ENCODE data around the gene CDK19. TPM values are rescaled to one million over a fixed set of nuclear protein-coding genes. Genes with fewer than 3 reads are reported as not detected.
"Not testable (repeated sequence)": the region's sequence is repeated elsewhere in the genome, so short reads cannot be mapped to it uniquely, and the experiment has no call there.

Gene CDK19
- total and polyA plus RNA-seq, 4 experiments from 2014 or later: 1.0 to 24.3 (median 13.2) TPM

GRCh38 chr6:110853754-110854477 is 38.6 kb upstream of the CDK19 start:
- no peaks in the 10 kb centered on the region for H3K9me3 ChIP-seq (ENCODE audit: control insufficient read depth in 1 of 2, low read length in 2 of 2)
- CTCF ChIA-PET (ENCODE audit: partially characterized antibody): no interaction called here
- H3K4me1 ChIP-seq (ENCODE audit: insufficient read depth, low read length): no peaks in the 10 kb centered on the region
- H3K4me3 ChIP-seq (ENCODE audit: low read length in 2 of 2): no peak overlapping the region
- no peaks in the 10 kb centered on the region for H3K27me3 ChIP-seq (ENCODE audit: insufficient read depth, low read length)
- Mint-ChIP-seq H3K27me3 (peaks cover 0 to 2% of the 10 kb centered on the region in 2 donors), H3K4me3 (no peak overlapping the region), H3K36me3 (peaks cover 0 to 1% of the 10 kb centered on the region in 2 donors), H3K27ac (no peak overlapping the region), H3K9me3 (no peaks in the 10 kb centered on the region), H3K4me1 (no peaks in the 10 kb centered on the region)
- POLR2A ChIA-PET (ENCODE audit: partially characterized antibody): no interaction called here
- H3K27ac ChIP-seq (ENCODE audit: low read depth, low read length): no peak overlapping the region
- H3K36me3 ChIP-seq (ENCODE audit: insufficient read depth, low read length): no peaks in the 10 kb centered on the region
- no peak for DNase-seq
- intact Hi-C loops (cut with micrococcal nuclease): no loop called here

- Histone ChIP-seq H3K27ac (ENCODE audit: low read depth, low read length) (no peak overlapping the region), H3K9me3 (ENCODE audit: control insufficient read depth in 1 of 2, low read length in 2 of 2) (no peaks in the 10 kb centered on the region), H3K27me3 (ENCODE audit: insufficient read depth, low read length) (no peaks in the 10 kb centered on the region), H3K4me1 (ENCODE audit: insufficient read depth, low read length) (no peaks in the 10 kb centered on the region), H3K36me3 (ENCODE audit: insufficient read depth, low read length) (no peaks in the 10 kb centered on the region), H3K4me3 (ENCODE audit: low read length in 2 of 2) (no peak overlapping the region)
- Mint-ChIP-seq H3K9me3 (no peaks in the 10 kb centered on the region), H3K27ac (no peak overlapping the region), H3K4me1 (no peaks in the 10 kb centered on the region), H3K36me3 (no peaks in the 10 kb centered on the region), H3K27me3 (peaks cover 0 to 2% of the 10 kb centered on the region in 2 donors), H3K4me3 (no peak overlapping the region)
- CTCF ChIA-PET (ENCODE audit: partially characterized antibody): no interaction called here
- DNase-seq: no peak
- POLR2A ChIA-PET (ENCODE audit: partially characterized antibody): interaction anchor here (1.3 kb wide), 1 partner anchor 22 kb away, joined by 3 read pairs; the partner anchor contains the start of gene AMD1
- intact Hi-C loops (cut with micrococcal nuclease): no loop called here
Measured at GRCh38 chr6:110852773-110853172, 37.5 kb upstream of the CDK19 start.

- Mint-ChIP-seq H3K4me1 (no peaks in the 10 kb centered on the region), H3K27ac (no peak overlapping the region), H3K9me3 (no peaks in the 10 kb centered on the region), H3K27me3 (peaks cover 0 to 2% of the 10 kb centered on the region in 2 donors), H3K4me3 (no peak overlapping the region), H3K36me3 (peaks cover 0 to under 1% of the 10 kb centered on the region in 2 donors)
- no peaks in the 10 kb centered on the region for H3K27me3 ChIP-seq (ENCODE audit: insufficient read depth, low read length)
- intact Hi-C loops (cut with micrococcal nuclease): no loop called here
- CTCF ChIA-PET (ENCODE audit: partially characterized antibody): no interaction called here
- POLR2A ChIA-PET (ENCODE audit: partially characterized antibody): no interaction called here
- no peak overlapping the region for H3K27ac ChIP-seq (ENCODE audit: low read depth, low read length)
- no peak for DNase-seq
- H3K4me3 ChIP-seq (ENCODE audit: low read length in 2 of 2): no peak overlapping the region
- H3K4me1 ChIP-seq (ENCODE audit: insufficient read depth, low read length): no peaks in the 10 kb centered on the region
- H3K9me3 ChIP-seq (ENCODE audit: control insufficient read depth in 1 of 2, low read length in 2 of 2): no peaks in the 10 kb centered on the region
- H3K36me3 ChIP-seq (ENCODE audit: insufficient read depth, low read length): no peaks in the 10 kb centered on the region
Measured at GRCh38 chr6:110849781-110850180, 34.5 kb upstream of the CDK19 start.

GRCh38 chr6:110841266-110841665 is 26.0 kb upstream of the CDK19 start:
- Mint-ChIP-seq H3K9me3 (no peaks in the 10 kb centered on the region), H3K4me1 (no peaks in the 10 kb centered on the region), H3K27ac (peak overlapping the region in 1 of 7 donors; percentile 48), H3K4me3 (no peak overlapping the region), H3K36me3 (peaks cover 0 to 3% of the 10 kb centered on the region in 2 donors), H3K27me3 (no peaks in the 10 kb centered on the region)
- no peak for DNase-seq
- ChIA-PET CTCF (ENCODE audit: partially characterized antibody) (no interaction called here), POLR2A (ENCODE audit: partially characterized antibody) (no interaction called here)
- Histone ChIP-seq H3K36me3 (ENCODE audit: insufficient read depth, low read length) (no peaks in the 10 kb centered on the region), H3K4me3 (ENCODE audit: low read length in 2 of 2) (no peak overlapping the region), H3K27me3 (ENCODE audit: insufficient read depth, low read length) (no peaks in the 10 kb centered on the region), H3K27ac (ENCODE audit: low read depth, low read length) (no peak overlapping the region), H3K4me1 (ENCODE audit: insufficient read depth, low read length) (no peaks in the 10 kb centered on the region), H3K9me3 (ENCODE audit: control insufficient read depth in 1 of 2, low read length in 2 of 2) (no peaks in the 10 kb centered on the region)
- intact Hi-C loops (cut with micrococcal nuclease): no loop called here

- H3K9me3 ChIP-seq (ENCODE audit: control insufficient read depth in 1 of 2, low read length in 2 of 2); intact Hi-C loops (cut with micrococcal nuclease); H3K27ac Mint-ChIP-seq; H3K36me3 ChIP-seq (ENCODE audit: insufficient read depth, low read length); H3K27ac ChIP-seq (ENCODE audit: low read depth, low read length); H3K27me3 ChIP-seq (ENCODE audit: insufficient read depth, low read length); CTCF ChIA-PET (ENCODE audit: partially characterized antibody); H3K27me3 Mint-ChIP-seq; POLR2A ChIA-PET (ENCODE audit: partially characterized antibody); H3K4me3 ChIP-seq (ENCODE audit: low read length in 2 of 2); H3K9me3 Mint-ChIP-seq; H3K4me1 Mint-ChIP-seq; DNase-seq; H3K4me1 ChIP-seq (ENCODE audit: insufficient read depth, low read length); H3K4me3 Mint-ChIP-seq; H3K36me3 Mint-ChIP-seq: not testable (repeated sequence)
Measured at GRCh38 chr6:110835751-110836150, 20.5 kb upstream of the CDK19 start.

- no peaks in the 10 kb centered on the region for H3K36me3 Mint-ChIP-seq
Measured at GRCh38 chr6:110833831-110834230, 18.6 kb upstream of the CDK19 start.

GRCh38 chr6:110831405-110831804 is 16.1 kb upstream of the CDK19 start:
- H3K4me3 ChIP-seq (ENCODE audit: low read length in 2 of 2): no peak overlapping the region
- H3K27me3 Mint-ChIP-seq: no peaks in the 10 kb centered on the region
- H3K36me3 ChIP-seq (ENCODE audit: insufficient read depth, low read length): no peaks in the 10 kb centered on the region
- H3K4me1 ChIP-seq (ENCODE audit: insufficient read depth, low read length): no peaks in the 10 kb centered on the region
- intact Hi-C loops (cut with micrococcal nuclease): no loop called here
- no peak overlapping the region for H3K27ac Mint-ChIP-seq
- POLR2A ChIA-PET (ENCODE audit: partially characterized antibody): no interaction called here
- H3K27me3 ChIP-seq (ENCODE audit: insufficient read depth, low read length): no peaks in the 10 kb centered on the region
- H3K4me1 Mint-ChIP-seq: no peaks in the 10 kb centered on the region
- no peak overlapping the region for H3K27ac ChIP-seq (ENCODE audit: low read depth, low read length)
- no peak for DNase-seq
- H3K36me3 Mint-ChIP-seq: no peaks in the 10 kb centered on the region
- H3K4me3 Mint-ChIP-seq: no peak overlapping the region
- no peaks in the 10 kb centered on the region for H3K9me3 Mint-ChIP-seq
- no peaks in the 10 kb centered on the region for H3K9me3 ChIP-seq (ENCODE audit: control insufficient read depth in 1 of 2, low read length in 2 of 2)
- CTCF ChIA-PET (ENCODE audit: partially characterized antibody): no interaction called here

More at GRCh38 chr6:110833831-110834230, 18.6 kb upstream of the CDK19 start:
- Mint-ChIP-seq H3K4me3 (no peak overlapping the region), H3K4me1 (no peaks in the 10 kb centered on the region), H3K9me3 (no peaks in the 10 kb centered on the region), H3K27me3 (no peaks in the 10 kb centered on the region), H3K27ac (peak overlapping the region in 1 of 7 donors; percentile 43)
- ChIA-PET CTCF (ENCODE audit: partially characterized antibody) (no interaction called here), POLR2A (ENCODE audit: partially characterized antibody) (no interaction called here)
- H3K4me3 ChIP-seq (ENCODE audit: low read length in 2 of 2): no peak overlapping the region
- H3K27me3 ChIP-seq (ENCODE audit: insufficient read depth, low read length): no peaks in the 10 kb centered on the region
- H3K9me3 ChIP-seq (ENCODE audit: control insufficient read depth in 1 of 2, low read length in 2 of 2): no peaks in the 10 kb centered on the region
- H3K27ac ChIP-seq (ENCODE audit: low read depth, low read length): no peak overlapping the region
- no peaks in the 10 kb centered on the region for H3K4me1 ChIP-seq (ENCODE audit: insufficient read depth, low read length)
- no peak for DNase-seq
- intact Hi-C loops (cut with micrococcal nuclease): no loop called here
- no peaks in the 10 kb centered on the region for H3K36me3 ChIP-seq (ENCODE audit: insufficient read depth, low read length)
